ENCODE data around the gene GSTM4. TPM values are rescaled to one million over a fixed set of nuclear protein-coding genes. Genes with fewer than 3 reads are reported as not detected.

The GSTM4 gene
- total and polyA plus RNA-seq, 9 of the 15 experiments (the other 6 are each of a cell fraction or from before 2014, with no cell fraction given) = 18.8 to 53.4 (median 38.8) TPM

DNA sequence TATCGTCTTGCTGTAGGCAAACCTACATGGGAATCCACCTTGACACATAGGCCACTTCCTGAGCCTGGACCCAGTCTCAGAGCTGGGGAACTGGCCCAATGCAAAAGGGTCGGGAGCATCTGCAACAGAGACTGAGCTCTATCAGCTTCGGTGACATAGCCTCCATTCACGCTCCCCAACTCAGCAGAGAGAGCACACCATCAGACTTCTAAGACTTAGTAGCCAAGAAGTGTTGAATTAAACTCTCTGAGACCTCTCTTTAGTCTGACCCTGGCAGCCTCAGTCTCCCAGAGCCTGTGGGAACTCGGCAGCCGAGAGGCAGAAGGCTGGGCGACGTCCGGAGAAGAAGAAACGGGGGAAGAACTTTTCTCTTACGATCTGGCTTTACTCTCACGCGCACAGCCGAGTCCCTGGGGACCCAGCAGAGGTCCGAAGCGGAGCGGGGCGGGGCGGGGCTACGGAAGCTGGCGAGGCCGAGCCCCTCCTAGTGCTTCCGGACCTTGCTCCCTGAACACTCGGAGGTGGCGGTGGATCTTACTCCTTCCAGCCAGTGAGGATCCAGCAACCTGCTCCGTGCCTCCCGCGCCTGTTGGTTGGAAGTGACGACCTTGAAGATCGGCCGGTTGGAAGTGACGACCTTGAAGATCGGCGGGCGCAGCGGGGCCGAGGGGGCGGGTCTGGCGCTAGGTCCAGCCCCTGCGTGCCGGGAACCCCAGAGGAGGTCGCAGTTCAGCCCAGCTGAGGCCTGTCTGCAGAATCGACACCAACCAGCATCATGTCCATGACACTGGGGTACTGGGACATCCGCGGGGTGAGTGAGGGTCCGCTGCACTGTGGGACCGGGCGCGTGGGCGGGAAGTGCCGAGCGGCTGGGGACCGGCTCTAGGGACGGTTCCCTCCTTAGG lies at the start of gene GSTM4 (continued):
- TF ChIP-seq, protein P1, sequence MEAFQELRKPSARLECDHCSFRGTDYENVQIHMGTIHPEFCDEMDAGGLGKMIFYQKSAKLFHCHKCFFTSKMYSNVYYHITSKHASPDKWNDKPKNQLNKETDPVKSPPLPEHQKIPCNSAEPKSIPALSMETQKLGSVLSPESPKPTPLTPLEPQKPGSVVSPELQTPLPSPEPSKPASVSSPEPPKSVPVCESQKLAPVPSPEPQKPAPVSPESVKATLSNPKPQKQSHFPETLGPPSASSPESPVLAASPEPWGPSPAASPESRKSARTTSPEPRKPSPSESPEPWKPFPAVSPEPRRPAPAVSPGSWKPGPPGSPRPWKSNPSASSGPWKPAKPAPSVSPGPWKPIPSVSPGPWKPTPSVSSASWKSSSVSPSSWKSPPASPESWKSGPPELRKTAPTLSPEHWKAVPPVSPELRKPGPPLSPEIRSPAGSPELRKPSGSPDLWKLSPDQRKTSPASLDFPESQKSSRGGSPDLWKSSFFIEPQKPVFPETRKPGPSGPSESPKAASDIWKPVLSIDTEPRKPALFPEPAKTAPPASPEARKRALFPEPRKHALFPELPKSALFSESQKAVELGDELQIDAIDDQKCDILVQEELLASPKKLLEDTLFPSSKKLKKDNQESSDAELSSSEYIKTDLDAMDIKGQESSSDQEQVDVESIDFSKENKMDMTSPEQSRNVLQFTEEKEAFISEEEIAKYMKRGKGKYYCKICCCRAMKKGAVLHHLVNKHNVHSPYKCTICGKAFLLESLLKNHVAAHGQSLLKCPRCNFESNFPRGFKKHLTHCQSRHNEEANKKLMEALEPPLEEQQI (IDR thresholded peaks at IDR 0.05) = no peak
- TF ChIP-seq, protein P2, sequence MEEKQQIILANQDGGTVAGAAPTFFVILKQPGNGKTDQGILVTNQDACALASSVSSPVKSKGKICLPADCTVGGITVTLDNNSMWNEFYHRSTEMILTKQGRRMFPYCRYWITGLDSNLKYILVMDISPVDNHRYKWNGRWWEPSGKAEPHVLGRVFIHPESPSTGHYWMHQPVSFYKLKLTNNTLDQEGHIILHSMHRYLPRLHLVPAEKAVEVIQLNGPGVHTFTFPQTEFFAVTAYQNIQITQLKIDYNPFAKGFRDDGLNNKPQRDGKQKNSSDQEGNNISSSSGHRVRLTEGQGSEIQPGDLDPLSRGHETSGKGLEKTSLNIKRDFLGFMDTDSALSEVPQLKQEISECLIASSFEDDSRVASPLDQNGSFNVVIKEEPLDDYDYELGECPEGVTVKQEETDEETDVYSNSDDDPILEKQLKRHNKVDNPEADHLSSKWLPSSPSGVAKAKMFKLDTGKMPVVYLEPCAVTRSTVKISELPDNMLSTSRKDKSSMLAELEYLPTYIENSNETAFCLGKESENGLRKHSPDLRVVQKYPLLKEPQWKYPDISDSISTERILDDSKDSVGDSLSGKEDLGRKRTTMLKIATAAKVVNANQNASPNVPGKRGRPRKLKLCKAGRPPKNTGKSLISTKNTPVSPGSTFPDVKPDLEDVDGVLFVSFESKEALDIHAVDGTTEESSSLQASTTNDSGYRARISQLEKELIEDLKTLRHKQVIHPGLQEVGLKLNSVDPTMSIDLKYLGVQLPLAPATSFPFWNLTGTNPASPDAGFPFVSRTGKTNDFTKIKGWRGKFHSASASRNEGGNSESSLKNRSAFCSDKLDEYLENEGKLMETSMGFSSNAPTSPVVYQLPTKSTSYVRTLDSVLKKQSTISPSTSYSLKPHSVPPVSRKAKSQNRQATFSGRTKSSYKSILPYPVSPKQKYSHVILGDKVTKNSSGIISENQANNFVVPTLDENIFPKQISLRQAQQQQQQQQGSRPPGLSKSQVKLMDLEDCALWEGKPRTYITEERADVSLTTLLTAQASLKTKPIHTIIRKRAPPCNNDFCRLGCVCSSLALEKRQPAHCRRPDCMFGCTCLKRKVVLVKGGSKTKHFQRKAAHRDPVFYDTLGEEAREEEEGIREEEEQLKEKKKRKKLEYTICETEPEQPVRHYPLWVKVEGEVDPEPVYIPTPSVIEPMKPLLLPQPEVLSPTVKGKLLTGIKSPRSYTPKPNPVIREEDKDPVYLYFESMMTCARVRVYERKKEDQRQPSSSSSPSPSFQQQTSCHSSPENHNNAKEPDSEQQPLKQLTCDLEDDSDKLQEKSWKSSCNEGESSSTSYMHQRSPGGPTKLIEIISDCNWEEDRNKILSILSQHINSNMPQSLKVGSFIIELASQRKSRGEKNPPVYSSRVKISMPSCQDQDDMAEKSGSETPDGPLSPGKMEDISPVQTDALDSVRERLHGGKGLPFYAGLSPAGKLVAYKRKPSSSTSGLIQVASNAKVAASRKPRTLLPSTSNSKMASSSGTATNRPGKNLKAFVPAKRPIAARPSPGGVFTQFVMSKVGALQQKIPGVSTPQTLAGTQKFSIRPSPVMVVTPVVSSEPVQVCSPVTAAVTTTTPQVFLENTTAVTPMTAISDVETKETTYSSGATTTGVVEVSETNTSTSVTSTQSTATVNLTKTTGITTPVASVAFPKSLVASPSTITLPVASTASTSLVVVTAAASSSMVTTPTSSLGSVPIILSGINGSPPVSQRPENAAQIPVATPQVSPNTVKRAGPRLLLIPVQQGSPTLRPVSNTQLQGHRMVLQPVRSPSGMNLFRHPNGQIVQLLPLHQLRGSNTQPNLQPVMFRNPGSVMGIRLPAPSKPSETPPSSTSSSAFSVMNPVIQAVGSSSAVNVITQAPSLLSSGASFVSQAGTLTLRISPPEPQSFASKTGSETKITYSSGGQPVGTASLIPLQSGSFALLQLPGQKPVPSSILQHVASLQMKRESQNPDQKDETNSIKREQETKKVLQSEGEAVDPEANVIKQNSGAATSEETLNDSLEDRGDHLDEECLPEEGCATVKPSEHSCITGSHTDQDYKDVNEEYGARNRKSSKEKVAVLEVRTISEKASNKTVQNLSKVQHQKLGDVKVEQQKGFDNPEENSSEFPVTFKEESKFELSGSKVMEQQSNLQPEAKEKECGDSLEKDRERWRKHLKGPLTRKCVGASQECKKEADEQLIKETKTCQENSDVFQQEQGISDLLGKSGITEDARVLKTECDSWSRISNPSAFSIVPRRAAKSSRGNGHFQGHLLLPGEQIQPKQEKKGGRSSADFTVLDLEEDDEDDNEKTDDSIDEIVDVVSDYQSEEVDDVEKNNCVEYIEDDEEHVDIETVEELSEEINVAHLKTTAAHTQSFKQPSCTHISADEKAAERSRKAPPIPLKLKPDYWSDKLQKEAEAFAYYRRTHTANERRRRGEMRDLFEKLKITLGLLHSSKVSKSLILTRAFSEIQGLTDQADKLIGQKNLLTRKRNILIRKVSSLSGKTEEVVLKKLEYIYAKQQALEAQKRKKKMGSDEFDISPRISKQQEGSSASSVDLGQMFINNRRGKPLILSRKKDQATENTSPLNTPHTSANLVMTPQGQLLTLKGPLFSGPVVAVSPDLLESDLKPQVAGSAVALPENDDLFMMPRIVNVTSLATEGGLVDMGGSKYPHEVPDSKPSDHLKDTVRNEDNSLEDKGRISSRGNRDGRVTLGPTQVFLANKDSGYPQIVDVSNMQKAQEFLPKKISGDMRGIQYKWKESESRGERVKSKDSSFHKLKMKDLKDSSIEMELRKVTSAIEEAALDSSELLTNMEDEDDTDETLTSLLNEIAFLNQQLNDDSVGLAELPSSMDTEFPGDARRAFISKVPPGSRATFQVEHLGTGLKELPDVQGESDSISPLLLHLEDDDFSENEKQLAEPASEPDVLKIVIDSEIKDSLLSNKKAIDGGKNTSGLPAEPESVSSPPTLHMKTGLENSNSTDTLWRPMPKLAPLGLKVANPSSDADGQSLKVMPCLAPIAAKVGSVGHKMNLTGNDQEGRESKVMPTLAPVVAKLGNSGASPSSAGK (IDR thresholded peaks at IDR 0.05) = peak; percentile 79
- TF ChIP-seq, protein P3, sequence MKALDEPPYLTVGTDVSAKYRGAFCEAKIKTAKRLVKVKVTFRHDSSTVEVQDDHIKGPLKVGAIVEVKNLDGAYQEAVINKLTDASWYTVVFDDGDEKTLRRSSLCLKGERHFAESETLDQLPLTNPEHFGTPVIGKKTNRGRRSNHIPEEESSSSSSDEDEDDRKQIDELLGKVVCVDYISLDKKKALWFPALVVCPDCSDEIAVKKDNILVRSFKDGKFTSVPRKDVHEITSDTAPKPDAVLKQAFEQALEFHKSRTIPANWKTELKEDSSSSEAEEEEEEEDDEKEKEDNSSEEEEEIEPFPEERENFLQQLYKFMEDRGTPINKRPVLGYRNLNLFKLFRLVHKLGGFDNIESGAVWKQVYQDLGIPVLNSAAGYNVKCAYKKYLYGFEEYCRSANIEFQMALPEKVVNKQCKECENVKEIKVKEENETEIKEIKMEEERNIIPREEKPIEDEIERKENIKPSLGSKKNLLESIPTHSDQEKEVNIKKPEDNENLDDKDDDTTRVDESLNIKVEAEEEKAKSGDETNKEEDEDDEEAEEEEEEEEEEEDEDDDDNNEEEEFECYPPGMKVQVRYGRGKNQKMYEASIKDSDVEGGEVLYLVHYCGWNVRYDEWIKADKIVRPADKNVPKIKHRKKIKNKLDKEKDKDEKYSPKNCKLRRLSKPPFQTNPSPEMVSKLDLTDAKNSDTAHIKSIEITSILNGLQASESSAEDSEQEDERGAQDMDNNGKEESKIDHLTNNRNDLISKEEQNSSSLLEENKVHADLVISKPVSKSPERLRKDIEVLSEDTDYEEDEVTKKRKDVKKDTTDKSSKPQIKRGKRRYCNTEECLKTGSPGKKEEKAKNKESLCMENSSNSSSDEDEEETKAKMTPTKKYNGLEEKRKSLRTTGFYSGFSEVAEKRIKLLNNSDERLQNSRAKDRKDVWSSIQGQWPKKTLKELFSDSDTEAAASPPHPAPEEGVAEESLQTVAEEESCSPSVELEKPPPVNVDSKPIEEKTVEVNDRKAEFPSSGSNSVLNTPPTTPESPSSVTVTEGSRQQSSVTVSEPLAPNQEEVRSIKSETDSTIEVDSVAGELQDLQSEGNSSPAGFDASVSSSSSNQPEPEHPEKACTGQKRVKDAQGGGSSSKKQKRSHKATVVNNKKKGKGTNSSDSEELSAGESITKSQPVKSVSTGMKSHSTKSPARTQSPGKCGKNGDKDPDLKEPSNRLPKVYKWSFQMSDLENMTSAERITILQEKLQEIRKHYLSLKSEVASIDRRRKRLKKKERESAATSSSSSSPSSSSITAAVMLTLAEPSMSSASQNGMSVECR (CRISPR knock-in tag; IDR thresholded peaks at IDR 0.05) = no peak
- TF ChIP-seq DMBX1 (CRISPR knock-in tag; IDR thresholded peaks at IDR 0.05; ENCODE audit: borderline replicate concordance) (no peak), ZNF584 (CRISPR knock-in tag; IDR thresholded peaks at IDR 0.05; ENCODE audit: low read depth) (no peak), RBM15 (IDR thresholded peaks at IDR 0.05; ENCODE audit: insufficient read depth, low read length) (no peak), HDAC2 (IDR thresholded peaks at IDR 0.05) (peak; percentile 86)

Measured in K562 (cell line).